HG02588 (cell line): ENCODE measurements around the gene RPS6KA2.

Experiments used
- ATAC-seq: cut with Tn5 transposase; IDR thresholded peaks from one replicate; pipeline ENCODE4 v1.9.1; 2021; ENCODE audit warnings: mild to moderate bottlenecking, moderate library complexity; ENCODE audit not compliant: unreplicated experiment

RPS6KA2 gene

DNA sequence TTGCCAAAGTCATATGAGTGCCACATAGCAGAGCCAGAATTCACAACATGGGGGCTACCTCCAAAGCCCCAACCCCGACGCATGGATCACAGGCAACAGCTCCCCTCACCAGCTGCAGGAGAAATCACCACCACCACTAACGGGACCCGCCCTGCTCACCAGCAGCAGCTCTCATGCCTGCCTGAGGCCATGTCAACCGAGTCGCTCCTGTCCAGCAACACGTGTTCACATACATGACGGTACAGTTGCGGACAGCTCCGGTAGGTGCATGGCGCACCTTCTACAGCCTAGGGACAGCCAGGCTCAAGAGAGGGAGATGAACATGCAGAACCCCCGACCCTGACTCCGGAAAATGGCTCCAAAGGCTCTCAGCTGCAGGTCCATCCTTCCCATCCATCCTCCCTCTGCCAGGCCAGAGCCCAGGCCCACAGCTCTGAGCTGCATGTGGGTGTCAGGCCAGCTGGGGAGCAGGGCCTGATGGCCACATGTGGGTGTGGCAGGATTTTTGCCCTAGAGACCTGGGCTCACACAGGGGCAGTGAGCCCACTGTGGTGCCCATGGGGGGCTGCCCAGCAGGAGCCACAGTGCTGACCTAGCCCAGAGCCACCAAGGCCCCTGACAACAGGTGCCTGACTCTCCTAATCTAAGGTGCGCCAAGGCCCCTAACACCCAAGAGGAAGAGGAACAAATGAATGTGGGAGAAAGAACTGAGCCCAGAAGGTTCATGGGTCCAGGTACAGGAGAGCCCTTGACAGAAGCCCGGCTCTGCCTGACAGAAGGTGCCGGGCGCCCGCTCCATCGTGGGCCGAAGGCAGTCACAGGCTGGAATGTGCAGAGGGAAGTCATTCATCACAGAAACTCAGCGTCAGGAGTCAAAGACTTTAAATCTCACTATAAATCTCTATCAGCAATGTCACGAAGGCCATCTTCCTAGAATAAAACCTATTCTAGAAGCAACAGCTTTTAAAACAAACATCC, 10.5 kb downstream of the RPS6KA2 start:
- no peak for ATAC-seq

DNA sequence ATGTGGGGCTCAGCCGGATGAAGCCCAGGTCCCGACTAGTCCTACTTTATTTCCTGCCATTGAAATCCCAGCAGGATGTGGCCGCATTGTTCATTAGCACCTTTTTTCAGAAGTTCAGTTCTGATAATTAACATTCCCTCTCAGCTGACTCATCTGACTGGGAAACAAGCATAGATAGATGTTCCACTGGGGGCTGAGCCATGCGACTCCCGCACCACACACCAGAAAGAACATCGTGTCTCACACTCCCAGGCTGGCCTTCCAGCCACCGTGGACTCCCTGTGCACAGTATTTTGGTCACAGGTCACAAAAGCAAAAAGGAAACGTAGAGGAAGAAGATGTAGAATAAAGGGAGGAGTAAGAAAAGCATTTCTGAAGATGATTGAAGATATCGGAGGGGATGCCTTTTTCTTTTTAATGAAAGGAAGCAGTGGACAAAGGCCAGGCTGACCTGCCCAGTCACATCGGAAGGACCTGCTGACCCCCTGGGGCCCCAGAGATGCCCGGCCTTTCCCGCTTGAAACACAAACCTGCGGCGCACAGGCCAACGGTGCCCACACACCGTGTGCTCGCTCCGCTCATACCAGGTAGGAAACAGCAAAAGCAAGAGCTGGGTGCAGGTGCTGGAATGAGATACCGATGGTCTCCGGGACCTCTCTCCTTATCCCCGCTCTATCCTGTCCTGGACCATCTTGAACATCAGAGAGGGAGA, 11.8 kb downstream of the RPS6KA2 start:
- ATAC-seq = no peak

DNA sequence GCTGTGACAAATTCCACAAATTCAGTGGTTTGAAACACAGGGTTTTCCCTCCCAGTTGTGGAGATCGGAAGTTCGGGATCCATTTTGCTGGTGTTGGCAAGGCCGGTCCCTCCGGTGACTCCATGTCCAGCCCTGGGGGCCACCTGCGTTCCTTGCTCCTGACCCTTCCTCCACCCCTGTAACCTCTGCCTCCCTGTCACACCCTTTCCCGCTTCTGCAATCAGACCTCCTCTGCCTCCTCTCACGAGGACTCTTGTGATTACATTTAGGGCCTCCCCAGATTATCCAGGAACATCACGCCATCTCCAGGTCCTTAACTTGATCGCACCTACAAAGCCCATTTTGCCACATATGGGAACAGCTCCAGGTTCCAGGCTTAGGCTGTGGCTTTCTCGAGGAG, 12.5 kb downstream of the RPS6KA2 start:
- no peak for ATAC-seq

DNA sequence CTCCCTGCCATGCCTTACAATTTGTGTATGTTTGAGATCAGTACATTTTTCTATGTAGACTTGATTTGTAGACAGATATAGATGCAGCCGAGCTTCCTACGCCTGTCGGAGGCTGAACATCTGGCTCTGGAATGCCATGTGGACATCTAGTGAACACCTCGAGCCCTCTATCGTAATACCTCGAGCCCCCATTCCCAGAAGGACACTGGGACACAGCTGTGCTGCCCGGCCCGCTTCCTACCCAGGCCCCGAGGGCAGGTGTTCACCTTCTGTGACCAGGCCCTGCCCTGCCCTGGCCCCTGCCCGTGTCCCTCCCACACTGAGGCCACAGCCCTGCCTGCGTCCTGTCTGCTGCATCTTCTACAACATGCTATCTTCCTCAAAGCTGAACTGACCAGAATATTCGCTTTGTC, 12.9 kb downstream of the RPS6KA2 start:
- ATAC-seq = no peak

DNA sequence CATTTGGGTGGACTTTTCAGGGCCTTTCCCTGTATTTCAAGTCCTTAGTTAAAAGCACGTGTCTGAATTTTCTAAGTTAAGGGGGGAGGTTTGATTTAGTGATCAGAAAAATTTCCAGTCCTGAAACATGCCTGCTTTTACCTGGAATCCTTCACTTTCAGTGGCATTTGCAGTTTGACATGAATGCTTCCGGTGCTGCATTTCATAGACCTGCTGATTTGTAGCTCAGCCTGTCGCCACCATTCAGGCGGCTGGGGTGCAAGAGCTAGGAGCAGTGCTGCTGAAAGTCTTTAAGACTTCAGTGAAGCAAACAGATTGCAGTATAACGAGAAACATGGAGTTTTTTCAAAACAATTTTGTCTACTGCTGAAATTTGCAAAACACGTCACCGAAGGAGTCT, 14.0 kb downstream of the RPS6KA2 start:
- ATAC-seq = no peak

DNA sequence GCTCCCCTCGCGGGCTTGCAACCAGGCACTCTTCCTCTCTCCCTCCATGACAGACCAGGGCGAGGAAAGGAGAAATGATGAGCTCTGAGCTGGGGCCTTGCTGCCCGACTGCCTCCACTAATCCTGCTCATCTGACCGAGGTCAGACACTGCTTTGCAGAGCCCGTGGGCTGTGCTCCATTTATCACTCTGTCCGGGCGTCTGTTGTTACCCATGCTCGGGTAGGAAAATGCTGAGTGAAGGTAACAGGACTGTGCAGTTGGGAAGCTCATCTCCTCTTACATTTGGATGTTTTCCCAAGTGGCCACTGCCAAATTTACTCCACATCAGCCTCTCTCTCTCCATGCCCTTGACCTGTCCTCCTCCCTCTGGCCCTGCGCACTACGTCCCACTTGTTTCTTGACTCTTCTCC, 14.6 kb downstream of the RPS6KA2 start:
- no peak for ATAC-seq

DNA sequence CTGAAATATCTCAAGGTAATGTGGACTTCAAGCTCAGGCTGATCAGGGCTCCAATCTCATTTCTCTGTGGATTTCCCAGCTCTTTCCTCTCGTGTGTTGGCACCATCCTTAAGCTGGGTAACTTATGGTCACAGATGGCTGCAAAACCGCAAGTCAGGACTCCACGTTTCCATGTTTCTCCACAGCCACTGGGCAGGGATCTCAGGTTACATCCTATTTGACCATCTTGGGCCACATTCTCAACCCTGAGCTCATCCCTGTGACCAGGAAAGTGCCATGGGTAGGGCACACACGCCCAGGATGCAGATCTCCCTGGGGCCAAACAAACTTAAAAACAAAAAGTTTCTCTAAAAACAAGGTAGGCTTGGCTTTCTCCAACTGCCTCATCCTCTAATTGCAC, 15.4 kb downstream of the RPS6KA2 start:
- no peak for ATAC-seq

DNA sequence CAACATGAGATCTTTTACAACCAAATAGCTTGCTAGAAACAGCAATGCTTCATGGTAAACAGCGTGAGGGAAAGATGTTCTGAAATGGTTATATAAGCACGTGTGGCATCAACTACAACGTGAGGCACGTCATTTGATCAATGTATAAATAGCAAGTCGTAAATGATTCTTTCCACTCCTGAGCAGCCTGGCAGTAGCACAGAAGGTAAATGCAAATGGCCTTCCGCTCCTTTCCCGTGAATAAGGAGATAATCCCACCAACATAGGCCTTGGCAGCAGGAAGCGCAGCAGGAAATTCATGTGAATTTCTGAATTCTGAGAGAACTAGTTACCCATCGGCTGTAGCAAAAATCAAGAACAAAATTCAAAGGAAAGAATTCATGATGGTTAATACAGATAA, 17.0 kb downstream of the RPS6KA2 start:
- no peak for ATAC-seq

DNA sequence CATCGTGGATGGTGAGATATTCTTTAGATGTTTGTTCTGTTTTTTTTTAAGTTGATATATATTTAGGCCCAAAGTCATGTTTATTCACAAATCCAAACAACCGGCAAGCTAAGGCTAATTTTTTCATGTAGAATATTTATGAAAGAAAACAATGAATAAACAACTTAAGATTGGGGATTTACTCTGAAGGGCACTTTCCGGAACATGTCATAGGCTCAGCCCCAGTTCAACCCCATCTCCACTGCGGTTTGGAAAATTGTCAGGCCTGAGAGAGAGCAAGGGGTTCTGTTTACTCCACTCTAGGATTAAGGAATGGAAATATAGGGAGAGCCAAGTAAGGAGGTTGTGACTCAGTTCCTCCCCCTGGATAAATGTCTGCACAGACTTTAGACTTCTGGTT, 18.3 kb downstream of the RPS6KA2 start:
- no peak for ATAC-seq

DNA sequence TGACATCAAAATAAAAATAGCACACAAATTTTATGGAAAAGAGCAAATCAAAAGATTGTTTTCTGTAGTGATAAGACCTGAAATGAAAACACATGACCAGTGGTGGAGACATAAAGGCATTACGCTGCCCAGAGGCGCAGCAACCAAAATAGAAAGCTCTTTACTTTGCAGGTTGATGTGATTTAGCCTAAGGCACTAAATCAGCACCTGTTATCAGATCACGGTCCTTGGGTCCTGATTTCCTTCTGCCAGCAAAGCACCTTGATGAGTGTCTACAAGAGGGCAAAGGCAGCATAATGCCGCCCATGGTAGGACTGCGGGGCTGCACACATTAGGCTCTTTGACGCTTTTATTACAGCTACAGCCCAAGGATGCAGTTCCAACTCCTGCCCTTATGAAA, 21.3 kb downstream of the RPS6KA2 start:
- ATAC-seq = no peak

DNA sequence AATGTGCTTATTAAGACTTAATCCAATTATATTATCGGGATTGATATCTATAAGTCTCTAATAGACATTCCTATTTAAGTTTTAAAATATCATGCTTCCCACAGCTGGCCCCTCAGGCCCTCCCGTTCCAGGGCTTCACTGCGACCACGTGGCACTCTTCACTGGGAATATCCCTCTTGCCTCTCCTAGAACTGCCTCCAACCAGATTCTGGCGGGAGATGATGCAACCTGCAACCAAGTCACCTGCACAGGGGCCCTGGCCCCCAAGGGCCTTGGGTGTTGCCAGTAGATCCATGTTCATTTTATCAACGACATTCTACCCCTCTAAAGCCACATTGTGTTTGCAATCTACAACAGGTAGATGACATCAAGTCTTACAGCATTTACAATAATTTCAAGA, 22.1 kb downstream of the RPS6KA2 start:
- no peak for ATAC-seq

DNA sequence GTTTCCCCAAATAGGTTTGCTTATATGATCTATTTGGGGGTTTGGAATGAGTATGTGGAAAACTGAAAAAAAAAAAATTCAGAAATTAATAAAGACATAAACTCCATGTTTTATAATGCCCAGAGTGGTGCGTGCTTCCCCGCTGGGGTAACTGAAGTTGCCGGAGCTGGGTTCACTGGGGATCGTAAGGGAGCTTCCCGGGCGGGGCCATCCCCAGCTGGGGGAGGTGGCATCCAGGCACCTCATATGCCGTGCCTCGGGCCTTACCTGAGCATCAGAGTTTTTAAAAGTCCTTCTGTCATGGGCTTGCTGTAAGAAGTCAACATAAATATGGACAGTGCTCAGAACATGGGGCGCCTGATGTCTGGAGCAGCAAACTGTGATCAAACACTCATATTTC, 22.7 kb downstream of the RPS6KA2 start:
- no peak for ATAC-seq

DNA sequence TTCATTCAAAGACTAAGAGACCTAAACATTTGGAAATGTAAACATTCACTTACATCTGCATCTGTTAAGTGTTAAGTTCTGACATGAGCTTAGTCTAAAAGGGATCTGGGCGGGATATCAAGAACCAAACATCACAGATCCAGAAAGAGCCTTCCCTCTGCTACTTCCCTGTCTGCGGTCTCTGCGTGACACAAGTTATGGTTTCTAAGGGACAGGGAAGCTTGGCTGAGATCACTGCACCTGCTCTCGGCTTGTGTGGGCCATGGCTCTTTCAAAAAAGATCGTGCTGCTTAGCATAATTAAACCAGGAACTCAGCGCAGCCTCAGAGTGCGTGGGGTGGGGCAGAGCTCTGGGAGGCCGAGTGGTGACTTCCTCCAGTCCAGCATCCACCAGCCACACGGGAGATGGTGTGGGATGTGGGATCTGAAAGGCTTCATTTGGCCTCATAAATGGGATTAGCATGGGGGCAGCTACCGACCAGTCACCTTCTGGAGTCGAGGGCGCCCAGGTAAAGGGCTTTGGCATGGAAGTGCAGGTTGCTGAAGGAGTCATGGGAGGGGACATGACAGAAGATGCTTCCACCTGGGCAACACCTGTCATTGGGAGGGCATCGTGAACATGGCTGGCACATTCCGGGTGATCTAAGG, 23.9 kb downstream of the RPS6KA2 start:
- no peak for ATAC-seq

DNA sequence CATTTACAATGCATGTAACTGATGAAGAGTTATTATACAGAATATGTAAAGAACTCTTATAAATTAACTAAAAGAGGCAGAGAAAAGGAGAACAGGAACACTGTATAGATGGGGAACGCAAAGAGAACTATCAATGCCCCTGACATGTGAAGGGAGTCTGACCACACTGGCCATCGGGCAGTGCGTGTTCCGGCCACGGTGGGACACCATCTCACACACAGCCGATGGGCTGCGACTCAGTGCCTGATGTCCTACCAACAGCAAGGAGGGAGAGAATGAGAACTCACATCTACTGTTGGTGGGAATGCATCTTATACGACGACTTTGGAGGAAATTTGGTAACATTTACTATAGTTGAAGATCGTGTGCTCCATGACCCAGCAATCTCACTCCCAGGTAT, 25.1 kb downstream of the RPS6KA2 start:
- ATAC-seq = no peak

DNA sequence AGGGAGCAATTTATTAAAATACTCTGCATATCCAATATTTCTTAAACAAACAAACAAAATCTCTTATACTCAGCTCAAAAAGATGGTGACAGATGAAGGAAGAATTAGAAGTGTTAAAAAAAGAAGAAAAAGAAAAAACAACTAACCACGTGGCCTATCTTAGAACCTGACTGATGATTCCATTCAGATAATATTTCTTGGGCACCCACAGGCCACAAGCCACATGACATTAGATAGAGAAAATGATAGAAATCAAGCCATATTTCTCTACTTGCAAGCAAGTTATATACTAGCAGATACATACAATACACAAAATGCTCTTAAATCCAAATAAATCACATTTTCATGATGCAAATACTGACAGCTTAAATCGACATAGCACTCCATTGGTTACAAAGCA, 26.1 kb downstream of the RPS6KA2 start:
- ATAC-seq = no peak

DNA sequence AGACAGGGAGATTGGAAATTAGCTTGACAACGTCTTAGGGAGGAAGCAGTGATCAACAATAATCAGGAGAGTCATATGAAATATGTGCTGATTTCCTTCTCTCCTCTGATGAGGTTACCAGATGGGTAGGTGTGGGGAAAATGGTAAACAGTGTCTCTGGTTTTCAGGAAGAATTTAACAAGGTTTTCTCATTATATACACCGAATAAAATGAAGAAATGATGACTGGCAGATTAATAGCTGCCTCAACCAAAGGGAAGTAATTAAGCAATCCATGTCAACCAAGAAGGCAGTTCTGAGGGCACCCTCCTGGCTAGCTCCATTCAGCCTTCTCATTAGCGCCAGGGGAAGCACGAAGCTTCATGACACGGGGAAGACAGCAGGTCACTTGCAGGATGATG, 27.8 kb downstream of the RPS6KA2 start:
- no peak for ATAC-seq

DNA sequence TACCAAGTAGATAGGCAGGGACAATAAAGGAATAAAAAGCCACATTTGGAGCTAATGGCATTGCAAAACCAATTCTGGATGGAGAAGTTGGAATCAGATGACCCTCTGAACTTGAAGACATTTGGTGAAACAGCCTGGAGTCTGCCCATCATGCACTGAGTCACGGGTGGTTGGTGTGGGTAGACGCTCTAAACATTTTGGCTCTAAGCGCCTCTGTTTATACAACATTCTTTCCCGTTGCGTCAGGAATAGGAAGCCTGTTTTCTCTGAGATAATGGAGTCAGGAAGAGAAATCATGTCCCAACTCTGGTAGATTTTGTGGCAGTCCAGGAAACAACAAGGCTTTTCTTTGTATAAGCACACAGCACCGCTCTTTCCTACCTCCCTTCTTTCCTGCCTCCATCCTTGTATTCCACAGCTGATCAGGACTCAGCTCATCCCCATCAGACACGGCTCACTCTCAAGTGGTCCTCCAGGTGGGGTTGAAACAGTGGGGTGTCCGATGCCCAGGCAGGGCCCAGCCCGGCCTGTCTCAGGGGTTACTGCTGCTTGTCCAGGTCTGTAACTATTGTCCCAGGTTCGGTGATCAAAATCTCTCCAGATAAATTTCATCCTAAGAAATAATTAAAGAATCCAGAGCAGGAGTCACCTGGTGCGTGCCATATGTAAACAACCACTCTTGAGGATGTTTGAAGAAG, 28.5 kb downstream of the RPS6KA2 start:
- ATAC-seq = no peak

DNA sequence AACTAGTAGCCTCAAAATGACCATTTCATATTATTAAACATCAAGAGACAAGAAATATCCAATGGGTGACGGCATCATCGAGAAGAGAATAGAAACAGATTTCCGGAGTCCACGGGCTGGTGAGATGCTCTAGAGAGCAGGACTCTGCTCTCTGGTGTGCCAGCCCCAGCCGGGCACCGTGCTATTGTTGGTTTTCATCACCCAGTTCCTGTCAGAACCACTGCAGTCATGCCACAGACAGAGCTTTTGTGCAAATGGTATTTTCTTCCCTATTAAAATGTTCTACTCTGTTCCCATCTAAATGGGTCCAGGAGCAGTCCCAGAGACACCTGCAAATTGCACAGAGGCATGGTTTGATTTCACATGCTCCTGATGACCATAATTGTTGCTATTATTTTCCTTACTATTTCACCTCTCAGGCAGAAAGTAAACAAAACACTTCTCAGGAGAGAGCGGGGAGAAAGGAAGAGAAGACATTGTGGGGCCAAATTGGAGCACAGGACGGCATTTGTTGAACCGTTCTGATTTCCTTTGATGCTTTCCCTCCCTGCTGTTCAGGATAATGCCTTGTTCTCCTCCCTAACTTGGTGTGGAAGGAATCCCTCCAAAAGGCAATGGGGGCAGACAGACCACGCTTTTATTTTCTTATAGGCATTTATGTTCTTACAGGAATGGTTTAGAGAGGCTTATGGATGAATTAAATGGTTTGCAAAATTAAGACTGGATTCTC, 29.2 kb downstream of the RPS6KA2 start:
- no peak for ATAC-seq

DNA sequence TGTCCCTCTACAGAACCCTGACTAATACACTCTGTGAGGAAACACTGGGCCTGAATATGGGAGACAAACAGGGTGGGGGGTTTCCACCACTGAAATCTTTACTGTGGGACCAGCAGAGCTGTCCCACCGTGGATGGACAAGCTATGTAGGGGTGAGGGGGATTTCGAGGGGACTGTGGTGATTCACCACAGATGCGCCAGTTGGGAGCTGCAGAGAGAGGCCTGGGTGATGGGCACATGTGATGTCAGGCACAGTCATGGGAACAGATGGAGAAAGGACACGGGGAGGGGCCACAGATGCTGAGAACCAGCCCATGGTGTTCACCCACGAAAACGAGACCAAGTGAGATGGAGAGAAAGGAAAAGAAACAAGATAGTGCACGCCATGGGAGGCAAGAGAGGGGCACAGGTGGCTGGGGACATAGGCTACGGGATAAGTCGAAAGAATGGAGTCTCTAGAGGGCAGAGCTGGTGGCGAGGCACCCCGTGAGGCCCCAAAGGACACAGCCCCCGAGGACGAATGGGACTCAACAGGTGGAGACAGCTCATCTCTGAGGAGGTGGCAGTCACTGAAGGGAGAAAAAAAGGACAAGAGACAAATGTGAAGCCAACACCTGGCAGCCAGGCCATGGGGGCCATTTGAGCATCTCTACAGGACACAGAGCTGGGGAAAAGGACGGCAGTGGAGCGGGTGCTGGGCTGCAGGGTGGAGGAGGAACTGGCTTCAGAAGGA, 30.1 kb downstream of the RPS6KA2 start:
- ATAC-seq = no peak

DNA sequence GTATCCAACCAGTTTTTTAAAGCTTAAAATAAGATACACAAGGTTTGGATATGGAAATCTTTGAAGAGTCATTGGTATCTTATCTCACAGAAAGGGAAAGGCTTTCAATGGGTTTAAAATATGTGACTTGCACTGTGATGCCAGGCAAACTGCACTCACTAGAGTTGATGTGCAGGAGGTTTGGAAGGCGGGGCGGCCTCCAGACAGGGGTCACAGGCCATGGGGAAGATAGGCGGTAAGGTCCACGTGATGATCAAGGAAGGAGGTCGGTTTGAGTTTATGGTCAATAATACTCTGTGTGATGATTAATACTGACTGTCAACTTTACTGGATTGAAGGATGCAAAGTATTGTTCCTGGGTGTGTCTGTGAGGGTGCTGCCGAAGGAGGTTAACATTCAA, 31.1 kb downstream of the RPS6KA2 start:
- no peak for ATAC-seq
